Esophagus (tissue), 2 donors: ENCODE data around the gene TMEM72. TPM values are rescaled to one million over a fixed set of nuclear protein-coding genes. Genes with fewer than 3 reads are reported as not detected.

ENCODE experiments used
- H3K27ac ChIP-seq, 2 donors: one replicate each; pipeline ENCODE4 v1.5.1; 2013; ENCODE audit warnings: low read depth in 2 of 2, mild to moderate bottlenecking in 2 of 2, inconsistent platforms in 1 of 2, low read length in 1 of 2, moderate library complexity in 1 of 2
- H3K27me3 ChIP-seq, 2 donors: one replicate each; pipeline ENCODE4 v1.6.1; 2013; ENCODE audit warnings: low read length in 2 of 2, control low read depth in 1 of 2, mild to moderate bottlenecking in 1 of 2; ENCODE audit not compliant: insufficient read depth in 2 of 2, control insufficient read depth in 1 of 2
- H3K36me3 ChIP-seq, 2 donors: one replicate each; pipeline ENCODE4 v1.6.1; 2013; ENCODE audit warnings: low read length in 1 of 2; ENCODE audit not compliant: control insufficient read depth in 2 of 2, insufficient read depth in 2 of 2
- H3K4me1 ChIP-seq, 2 donors: one replicate each; pipeline ENCODE4 v1.6.1; 2013; ENCODE audit warnings: low read length in 1 of 2; ENCODE audit not compliant: control insufficient read depth in 2 of 2, insufficient read depth in 2 of 2
- H3K4me3 ChIP-seq, 2 donors: one replicate each; pipeline ENCODE4 v1.5.1; 2013; ENCODE audit warnings: low read length in 2 of 2, mild to moderate bottlenecking in 2 of 2, low read depth in 1 of 2, moderate library complexity in 1 of 2
- H3K9me3 ChIP-seq, 2 donors: one replicate each; pipeline ENCODE4 v1.6.1; 2013; ENCODE audit warnings: mild to moderate bottlenecking in 2 of 2, low read depth in 1 of 2, low read length in 1 of 2, moderate library complexity in 1 of 2; ENCODE audit not compliant: control insufficient read depth in 2 of 2, insufficient read depth in 1 of 2
- WGBS, 2 donors: extraction: QIAGEN DNeasy Blood & Tissue Kit; methylation state at CpG; one replicate each; pipeline ENCODE4 v1.1.7; 2013; 5-methylcytosine and 5-hydroxymethylcytosine counted together
- polyA plus RNA-seq, 2 donors: library from polyadenylated mRNA; stranded (reverse); fragments of 200-250 nt; gene quantifications; one replicate each; pipeline ENCODE4 v1.2.3, GENCODE V29; 2013
- donor health status: healthy with polysubstance abuse.
- donor health status: Bipolar disorder and iron deficiency.

Gene TMEM72
- polyA plus RNA-seq, 2 donors, result not detected

- H3K27ac ChIP-seq, result no peak overlapping the region
- no peaks in the 10 kb centered on the region for H3K36me3 ChIP-seq
- peaks cover 0 to 2% of the 10 kb centered on the region in 2 donors for H3K4me1 ChIP-seq
- 75 to 77% methylated on average over 7 of the region's 7 CpGs for WGBS, 2 donors
- no peaks in the 10 kb centered on the region for H3K9me3 ChIP-seq
- no peaks in the 10 kb centered on the region for H3K27me3 ChIP-seq
- H3K4me3 ChIP-seq, result no peak overlapping the region
Measured at GRCh38 chr10:44922796-44923545, 11.8 kb downstream of the TMEM72 start.

GRCh38 chr10:44923611-44924010 is 12.5 kb downstream of the TMEM72 start:
- 85 to 88% methylated on average over 3 of the region's 3 CpGs for WGBS, 2 donors
- Histone ChIP-seq H3K27me3 (no peaks in the 10 kb centered on the region), H3K36me3 (no peaks in the 10 kb centered on the region), H3K9me3 (no peaks in the 10 kb centered on the region), H3K4me3 (no peak overlapping the region), H3K4me1 (peaks cover 0 to 2% of the 10 kb centered on the region in 2 donors), H3K27ac (no peak overlapping the region)

- Histone ChIP-seq H3K4me1 (peaks cover 2% of the 10 kb centered on the region in 2 donors), H3K9me3 (no peaks in the 10 kb centered on the region), H3K27ac (no peak overlapping the region), H3K36me3 (no peaks in the 10 kb centered on the region), H3K27me3 (no peaks in the 10 kb centered on the region), H3K4me3 (no peak overlapping the region)
- 79 to 81% methylated on average over 21 of the region's 21 CpGs for WGBS, 2 donors
Measured at GRCh38 chr10:44924261-44925040, 13.3 kb downstream of the TMEM72 start.

GRCh38 chr10:44925224-44925623 is 14.1 kb downstream of the TMEM72 start:
- no peak overlapping the region for H3K27ac ChIP-seq
- no peak overlapping the region for H3K4me3 ChIP-seq
- H3K4me1 ChIP-seq, result peaks cover 2% of the 10 kb centered on the region in 2 donors
- no peaks in the 10 kb centered on the region for H3K27me3 ChIP-seq
- H3K36me3 ChIP-seq, result no peaks in the 10 kb centered on the region
- WGBS, 2 donors, result 69 to 71% methylated on average over 7 of the region's 7 CpGs
- no peaks in the 10 kb centered on the region for H3K9me3 ChIP-seq

GRCh38 chr10:44925811-44926750 is 14.9 kb downstream of the TMEM72 start:
- H3K9me3 ChIP-seq, result no peaks in the 10 kb centered on the region

GRCh38 chr10:44926751-44927351 is 15.7 kb downstream of the TMEM72 start:
- WGBS, 2 donors, result 64 to 67% methylated on average over 10 of the region's 10 CpGs
- Histone ChIP-seq H3K36me3 (no peaks in the 10 kb centered on the region), H3K27me3 (no peaks in the 10 kb centered on the region), H3K27ac (no peak overlapping the region), H3K4me1 (peaks cover 2% of the 10 kb centered on the region in 2 donors), H3K4me3 (no peak overlapping the region), H3K9me3 (no peaks in the 10 kb centered on the region)

More at GRCh38 chr10:44925811-44926750, 14.9 kb downstream of the TMEM72 start:
- Histone ChIP-seq H3K4me3 (no peak overlapping the region), H3K4me1 (peaks cover 2% of the 10 kb centered on the region in 2 donors), H3K27ac (no peak overlapping the region), H3K27me3 (no peaks in the 10 kb centered on the region), H3K36me3 (no peaks in the 10 kb centered on the region)
- 88 to 94% methylated on average over 16 of the region's 16 CpGs for WGBS, 2 donors

GRCh38 chr10:44927352-44927751 is 16.2 kb downstream of the TMEM72 start:
- H3K4me3 ChIP-seq, result no peak overlapping the region
- 45 to 50% methylated on average over 2 of the region's 2 CpGs for WGBS, 2 donors
- H3K27ac ChIP-seq, result no peak overlapping the region

GRCh38 chr10:44928462-44928861 is 17.3 kb downstream of the TMEM72 start:
- H3K4me3 ChIP-seq, result no peak overlapping the region
- peaks cover 2% of the 10 kb centered on the region in 2 donors for H3K4me1 ChIP-seq
- H3K9me3 ChIP-seq, result no peaks in the 10 kb centered on the region
- H3K27me3 ChIP-seq, result no peaks in the 10 kb centered on the region
- no peak overlapping the region for H3K27ac ChIP-seq
- no peaks in the 10 kb centered on the region for H3K36me3 ChIP-seq

More at GRCh38 chr10:44927352-44927751, 16.2 kb downstream of the TMEM72 start:
- Histone ChIP-seq H3K4me1 (peaks cover 2% of the 10 kb centered on the region in 2 donors), H3K9me3 (no peaks in the 10 kb centered on the region), H3K27me3 (no peaks in the 10 kb centered on the region), H3K36me3 (no peaks in the 10 kb centered on the region)
